K562 (cell line): ENCODE results near the gene ARID5B. TPM values are rescaled to one million over a fixed set of nuclear protein-coding genes. Genes with fewer than 3 reads are reported as not detected.
A peak's percentile ranks its signal among the peaks of the same experiment; 100 is the strongest.

Source experiments
- BACH1 ChIP-seq: fragments of 200-800 bp; sonication (Bioruptor generic); IDR thresholded peaks from 2 replicates; pipeline ENCODE4 v1.6.1; 2016; ENCODE audit warnings: missing genetic modification characterization, missing compliant biosample characterization
- EHMT2 ChIP-seq: fragments of 450-650 bp; IDR thresholded peaks from 2 replicates; pipeline ENCODE4 v1.6.1; 2018; ENCODE audit warnings: antibody characterized with exemption
- FOSL1 ChIP-seq: fragments of 200-800 bp; sonication (Bioruptor generic); conservative IDR thresholded peaks from 2 replicates; pipeline ENCODE4 v1.6.1; 2016; ENCODE audit warnings: missing genetic modification characterization, missing compliant biosample characterization
- HBP1 ChIP-seq: fragments of 450-650 bp; formaldehyde crosslinking; IDR thresholded peaks from 2 replicates; pipeline ENCODE4 v1.4.0; 2022; ENCODE audit warnings: missing genetic modification characterization
- HMBOX1 ChIP-seq: sonication (generic); IDR thresholded peaks from 2 replicates; pipeline ENCODE4 v1.6.1; 2016
- HNRNPH1 ChIP-seq: fragments of 200-400 bp; formaldehyde crosslinking; optimal IDR thresholded peaks from 2 replicates; pipeline ENCODE3; 2017; ENCODE audit warnings: low read depth, mild to moderate bottlenecking, low read length, moderate library complexity
- JUND ChIP-seq, 2 experiments: IDR thresholded peaks; 2 replicates in 1 of 2; 3 replicates in 1 of 2; pipeline ENCODE4 v1.6.1; 2011; ENCODE audit warnings: borderline replicate concordance in 2 of 2, low read depth in 2 of 2, low read length in 2 of 2, improper control_type of control experiment in 1 of 2, missing biosample characterization in 1 of 2, missing genetic modification characterization in 1 of 2, missing genetic modification reagents in 1 of 2
- PCBP1 ChIP-seq: fragments of 200-400 bp; formaldehyde crosslinking; IDR thresholded peaks from 2 replicates; pipeline ENCODE4 v1.6.1; 2018; ENCODE audit warnings: mild to moderate bottlenecking, low read depth, low read length; ENCODE audit not compliant: poor library complexity, severe bottlenecking
- PCBP2 ChIP-seq: fragments of 200-400 bp; formaldehyde crosslinking; IDR thresholded peaks from 2 replicates; pipeline ENCODE4 v1.6.1; 2018; ENCODE audit warnings: low read length, low read depth, mild to moderate bottlenecking, moderate library complexity; ENCODE audit not compliant: poor library complexity, severe bottlenecking
- STAT5A ChIP-seq: IDR thresholded peaks from 2 replicates; pipeline ENCODE4 v1.6.1; 2012; ENCODE audit warnings: low read length, inconsistent platforms, borderline replicate concordance
- TCF3 ChIP-seq: sonication (generic); formaldehyde crosslinking; IDR thresholded peaks from 2 replicates; pipeline ENCODE4 v1.4.0; 2020; ENCODE audit warnings: mild to moderate bottlenecking, missing genetic modification reagents
- ZNF699 ChIP-seq: fragments of 250-450 bp; sonication (Bioruptor Pico); IDR thresholded peaks from 2 replicates; pipeline ENCODE4 v1.8.0; 2021; ENCODE audit warnings: mild to moderate bottlenecking, moderate library complexity; ENCODE audit not compliant: insufficient replicate concordance
- ZNF79 ChIP-seq: fragments of 250-450 bp; sonication (Bioruptor Pico); IDR thresholded peaks from 2 replicates; pipeline ENCODE4 v1.4.0; 2020; ENCODE audit warnings: low read depth, mild to moderate bottlenecking, moderate library complexity
- polyA plus RNA-seq, 8 experiments: library from polyadenylated mRNA; depleted of rRNA in 4 of 8; stranded (reverse) in 5 of 8; unstranded in 3 of 8; fragments of >200 nt; fragmentation: Nextera tagmentation in 2 of 8; fragmentation: Illumina TruSeq in 1 of 8; extraction: Ambion mirVana in 2 of 8; extraction: Trizol in 1 of 8; gene quantifications; 2 replicates each; pipeline versions ENCODE4 v1.2.1 to v1.2.3, GENCODE V29; 2011 to 2014; ENCODE audit warnings: inconsistent platforms in 1 of 8, missing spikeins in 1 of 8
- total RNA-seq, 7 experiments: library from RNA; depleted of rRNA in 6 of 7; stranded (reverse); fragments of >200 nt in 6 of 7; fragmentation: Illumina TruSeq in 2 of 7; extraction: Trizol in 2 of 7; gene quantifications; 2 replicates each; pipeline versions ENCODE4 v1.2.1 to v1.2.3, GENCODE V29; 2011 to 2021; ENCODE audit warnings: low replicate concordance in 1 of 7

ARID5B gene
- total and polyA plus RNA-seq, 9 of the 15 experiments (the other 6 are each of a cell fraction or from before 2014, with no cell fraction given), result 0.48 to 1.6 (median 0.80) TPM

GRCh38 chr10:62063795-62064472 lies 162.4 kb downstream of the ARID5B start (continued):
- TF ChIP-seq HMBOX1, result no peak
- no peak for TF ChIP-seq PCBP2
- no peak for TF ChIP-seq HBP1 (CRISPR knock-in tag)
- no peak for TF ChIP-seq TCF3 (CRISPR knock-in tag)
- peak; percentile 41; the same call in 1 of the 2 replicates for TF ChIP-seq STAT5A
- TF ChIP-seq ZNF699 (CRISPR knock-in tag), result no peak
- no peak for TF ChIP-seq ZNF79 (CRISPR knock-in tag)
- TF ChIP-seq JUND (IDR thresholded peaks at IDR 0.05; ENCODE audit: borderline replicate concordance, low read depth, low read length), result peak; percentile 67; the same call in 1 of the 2 replicates
- TF ChIP-seq JUND (tag; IDR thresholded peaks at IDR 0.05; ENCODE audit: borderline replicate concordance, low read depth, low read length), result peak; percentile 78; the same call in 1 of the 3 replicates
- no peak for TF ChIP-seq BACH1
- 0 out of 2 replicates have a peak, but pooled peaks have one; percentile 20 for TF ChIP-seq EHMT2
- no peak for TF ChIP-seq PCBP1
- no peak for TF ChIP-seq HNRNPH1
- peak; percentile 47 for TF ChIP-seq FOSL1 (tag)
